HG03159 (cell line): ENCODE data around the gene CATSPER1.
"Not testable (repeated sequence)": the region's sequence is repeated elsewhere in the genome, so short reads cannot be mapped to it uniquely, and the experiment has no call there.

ENCODE experiments used
- ATAC-seq: cut with Tn5 transposase; IDR thresholded peaks from one replicate; pipeline ENCODE4 v1.9.1; 2021; ENCODE audit warnings: mild to moderate bottlenecking, moderate library complexity; ENCODE audit not compliant: unreplicated experiment

CATSPER1 gene

DNA sequence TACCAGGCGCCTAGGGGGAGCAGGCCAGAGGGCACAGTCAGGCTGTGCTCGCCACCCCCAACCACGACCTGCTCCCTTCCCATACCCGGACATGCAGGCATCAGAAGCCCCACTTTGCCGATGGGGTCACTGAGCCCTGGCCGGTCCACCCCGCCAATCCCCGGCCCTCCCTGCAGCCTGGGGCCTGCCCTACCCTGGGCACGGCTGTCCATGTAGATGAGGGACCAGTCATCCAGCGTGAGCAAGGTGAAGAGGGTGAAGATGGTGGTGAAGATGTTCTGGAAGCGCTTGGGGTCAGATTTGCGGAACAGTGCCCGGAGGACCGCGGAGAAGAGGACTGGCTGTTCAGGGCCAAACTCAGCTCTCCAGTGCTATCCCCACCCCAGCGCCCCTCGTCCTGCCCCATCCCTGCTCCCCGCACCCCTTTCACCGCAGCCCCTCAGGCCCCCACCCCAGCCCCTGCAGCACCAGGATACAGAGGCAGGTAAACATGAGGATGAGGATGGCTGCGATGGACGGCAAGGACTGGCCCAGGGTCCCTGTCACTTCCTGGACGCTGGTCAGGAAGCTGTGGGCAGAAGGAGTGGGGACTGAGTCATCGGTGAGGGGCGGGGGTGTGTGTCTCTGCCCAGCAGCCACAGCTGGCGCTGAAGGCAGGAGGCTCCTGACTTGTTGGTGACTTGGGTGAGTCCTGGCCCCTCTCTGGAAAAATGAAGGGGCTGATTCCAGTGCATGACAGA is 5.5 kb downstream of the CATSPER1 start:
- ATAC-seq, result no peak

DNA sequence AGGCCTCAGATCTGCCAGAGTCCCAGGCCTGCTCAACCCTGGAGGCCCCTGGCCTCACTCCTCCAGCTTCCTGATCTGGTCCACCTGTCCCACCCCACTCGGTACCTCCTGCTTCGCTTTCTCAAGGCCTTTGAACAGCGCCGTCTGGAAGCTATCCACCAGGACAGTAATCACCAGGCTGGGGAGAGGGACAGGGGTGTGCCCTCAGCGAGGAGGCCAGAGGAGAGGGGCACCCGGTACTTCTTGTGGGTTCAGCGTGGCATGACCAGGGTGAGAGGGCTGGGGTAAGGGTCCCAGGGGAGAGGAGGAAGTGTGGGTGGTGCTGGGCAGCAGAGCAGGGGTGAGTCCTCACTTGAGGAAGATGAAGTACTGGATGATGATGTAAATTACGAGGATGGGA is 6.1 kb downstream of the CATSPER1 start:
- no peak for ATAC-seq

DNA sequence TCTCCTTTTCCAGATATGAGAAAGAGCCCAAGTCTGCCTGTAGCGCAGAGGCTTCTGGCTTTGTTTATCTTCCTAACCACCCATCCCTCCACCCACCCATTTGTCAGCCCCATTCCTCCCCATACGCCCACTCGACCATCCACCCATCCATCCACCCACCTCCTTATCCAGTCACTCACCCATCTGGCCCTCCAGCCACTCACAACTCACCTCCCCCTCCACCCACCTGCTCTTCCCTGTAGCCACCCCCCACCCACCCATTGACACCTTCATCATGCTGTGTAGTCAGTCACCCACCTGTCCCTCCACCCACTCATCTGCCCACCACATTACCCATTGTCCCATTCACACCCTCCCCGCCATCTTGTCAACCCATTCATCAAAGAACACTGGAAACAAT is 9.0 kb downstream of the CATSPER1 start:
- no peak for ATAC-seq

DNA sequence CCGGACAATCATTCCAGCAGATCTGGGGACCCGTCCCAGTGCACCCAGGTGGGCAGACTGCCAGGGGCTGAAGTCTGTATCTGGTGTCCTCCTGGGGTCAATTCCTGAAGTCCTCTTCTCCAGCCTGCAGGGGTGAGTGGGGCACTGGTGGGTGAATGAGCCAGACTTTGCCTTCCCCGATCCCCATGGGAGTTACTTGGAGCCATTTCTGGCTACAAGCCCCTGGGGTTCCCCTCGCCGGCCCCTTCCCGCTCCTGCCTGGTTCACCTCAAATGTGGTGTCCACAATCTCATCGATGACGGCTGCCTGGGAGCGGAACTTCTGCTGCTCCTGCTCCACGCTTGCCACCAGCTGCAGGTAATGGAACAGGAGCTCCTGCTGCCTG is 9.5 kb downstream of the CATSPER1 start:
- no peak for ATAC-seq

DNA sequence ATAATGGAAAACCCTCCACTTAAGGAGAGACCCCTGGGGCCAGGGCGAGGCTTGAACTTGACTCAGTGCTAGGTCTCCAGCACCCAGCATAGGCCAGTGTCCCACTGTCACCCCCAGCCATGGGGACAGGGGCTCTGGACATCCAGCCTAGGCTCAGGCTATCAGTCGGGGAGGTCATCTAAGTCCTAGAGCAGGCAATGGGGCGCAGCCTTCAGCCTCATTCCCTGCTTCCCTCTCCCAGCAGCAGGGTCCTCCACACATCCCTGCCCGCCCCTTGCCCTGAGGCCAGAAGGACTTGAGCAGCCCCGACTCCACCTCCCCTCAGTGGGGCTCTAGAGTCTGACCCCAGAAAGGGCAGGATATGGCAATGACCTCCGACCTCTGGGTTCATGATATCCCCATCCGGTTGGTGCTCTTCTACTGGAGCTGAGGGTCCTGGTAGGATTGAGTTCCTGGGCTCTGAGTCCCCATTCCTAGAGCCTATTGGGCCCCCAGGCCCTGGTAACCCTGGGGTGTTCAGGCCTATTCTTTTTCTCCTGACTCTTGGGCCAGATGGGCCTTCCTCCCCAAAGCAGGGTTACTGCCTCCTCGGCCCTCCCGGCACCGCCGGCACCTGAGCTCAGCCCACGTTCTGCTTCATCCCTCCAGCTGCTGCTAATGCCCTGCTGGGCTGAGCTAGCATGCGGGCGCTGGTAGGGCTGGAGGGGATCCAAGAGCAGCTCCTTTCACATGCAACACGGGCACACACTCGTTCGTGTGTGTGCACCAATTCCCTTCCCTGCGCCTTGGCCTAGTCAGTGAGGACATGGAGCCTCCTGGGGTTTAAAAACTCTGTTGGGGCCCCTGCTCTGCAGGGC is 10.1 kb downstream of the CATSPER1 start:
- no peak for ATAC-seq

DNA sequence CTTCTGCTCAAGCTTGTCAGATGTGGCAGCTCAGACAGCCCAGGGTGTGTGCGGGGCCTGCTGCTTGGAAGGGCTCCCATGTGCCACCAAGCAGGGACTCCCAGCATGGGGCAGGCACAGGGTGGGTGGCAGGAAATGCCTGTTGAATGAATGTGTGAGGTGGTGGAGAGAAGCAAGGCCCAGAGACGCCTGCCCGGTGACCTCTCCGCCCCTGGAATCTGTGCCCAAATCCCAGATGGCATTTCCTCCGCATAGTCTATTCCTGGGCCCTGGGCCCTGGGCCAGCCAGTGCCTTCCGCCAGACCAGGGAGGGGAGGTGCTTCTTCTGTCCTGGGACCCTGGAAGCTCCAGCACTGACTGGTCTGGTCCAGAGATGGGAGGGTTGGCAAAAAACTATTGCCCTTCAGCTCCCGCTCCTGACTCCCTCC is 10.8 kb downstream of the CATSPER1 start:
- ATAC-seq, result no peak

DNA sequence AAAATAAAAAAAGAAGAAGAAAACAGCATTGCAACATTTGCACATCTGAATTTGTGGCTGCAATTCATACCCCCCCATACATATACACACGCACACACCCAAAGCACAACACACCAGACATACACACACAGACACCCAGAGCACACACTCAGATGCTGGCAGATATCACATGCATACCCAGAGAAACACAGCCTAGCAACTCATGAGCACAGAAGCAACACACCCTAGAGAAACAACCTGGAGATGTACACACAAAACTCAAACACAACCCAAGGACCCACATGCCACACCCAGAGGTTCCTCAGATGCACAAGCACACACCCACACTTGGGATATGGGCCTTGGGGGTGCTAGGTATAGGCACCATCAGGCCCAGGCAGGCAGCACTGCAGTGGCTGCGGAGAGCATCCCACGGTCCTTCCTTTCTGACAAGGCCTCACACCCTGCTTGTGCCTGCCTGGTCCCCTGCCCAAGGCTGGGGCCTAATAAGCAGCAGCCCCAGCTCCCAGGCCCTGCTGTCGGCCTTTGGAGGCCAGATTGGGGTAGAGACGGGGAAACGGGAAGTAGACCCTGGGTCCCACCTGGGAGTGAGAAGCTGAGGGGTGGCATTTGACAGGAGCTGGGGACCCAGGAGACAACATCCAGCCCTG is 11.3 kb downstream of the CATSPER1 start:
- no peak for ATAC-seq

DNA sequence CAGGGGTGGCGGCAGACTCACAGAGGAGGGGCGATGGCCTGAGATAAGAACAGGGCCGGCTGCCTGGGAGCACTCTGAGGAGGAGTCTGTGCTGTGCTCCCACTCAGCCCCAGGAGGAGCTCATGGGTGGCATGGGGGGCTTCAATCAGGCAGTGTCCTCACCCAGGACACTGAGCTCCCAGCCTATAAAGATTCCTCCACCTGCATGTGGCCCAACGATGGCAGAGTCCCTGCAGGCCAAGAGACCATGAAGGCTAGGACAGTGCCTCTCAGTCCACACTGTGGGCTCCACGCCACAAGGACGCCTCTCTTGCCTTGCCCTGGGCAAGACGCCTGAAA is 12.5 kb downstream of the CATSPER1 start:
- ATAC-seq, result no peak

DNA sequence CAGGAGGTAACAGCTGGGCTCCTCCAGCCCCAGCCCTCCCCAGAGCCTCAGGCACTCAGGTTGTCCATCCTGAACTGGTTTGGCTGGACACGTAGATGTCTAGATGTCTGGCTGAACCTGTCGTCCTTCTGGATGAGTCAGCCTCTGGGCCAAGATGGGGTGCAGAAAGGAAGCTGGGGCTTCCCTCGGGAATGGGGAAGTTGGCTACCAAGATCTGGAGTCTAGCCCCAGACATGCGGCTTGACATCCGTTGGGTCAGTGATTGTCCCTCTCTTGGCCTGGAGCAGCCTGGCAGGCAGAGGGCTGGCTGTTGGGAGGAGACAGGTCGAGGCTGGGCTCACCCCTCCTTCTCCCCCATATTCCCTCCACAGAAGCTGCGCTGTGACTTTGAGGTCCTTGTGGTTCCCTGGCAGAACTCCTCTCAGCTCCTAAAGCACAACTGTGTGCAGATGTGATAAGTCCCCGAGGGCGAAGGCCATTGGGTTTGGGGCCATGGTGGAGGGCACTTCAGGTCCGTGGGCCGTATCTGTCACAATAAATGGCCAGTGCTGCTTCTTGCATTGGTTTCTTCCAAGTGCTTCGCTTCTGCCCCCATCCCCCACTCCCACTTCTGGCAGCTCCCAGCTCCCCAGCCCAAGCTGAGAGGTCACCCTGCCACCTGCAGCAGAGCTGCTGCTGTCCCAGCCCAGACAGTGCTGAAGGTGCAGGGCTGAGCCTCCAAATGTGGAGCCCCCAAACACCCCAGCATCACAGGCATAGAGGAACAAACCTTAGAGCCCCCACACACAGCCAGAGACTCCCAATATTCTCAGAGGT is 13.1 kb downstream of the CATSPER1 start:
- ATAC-seq, result no peak

DNA sequence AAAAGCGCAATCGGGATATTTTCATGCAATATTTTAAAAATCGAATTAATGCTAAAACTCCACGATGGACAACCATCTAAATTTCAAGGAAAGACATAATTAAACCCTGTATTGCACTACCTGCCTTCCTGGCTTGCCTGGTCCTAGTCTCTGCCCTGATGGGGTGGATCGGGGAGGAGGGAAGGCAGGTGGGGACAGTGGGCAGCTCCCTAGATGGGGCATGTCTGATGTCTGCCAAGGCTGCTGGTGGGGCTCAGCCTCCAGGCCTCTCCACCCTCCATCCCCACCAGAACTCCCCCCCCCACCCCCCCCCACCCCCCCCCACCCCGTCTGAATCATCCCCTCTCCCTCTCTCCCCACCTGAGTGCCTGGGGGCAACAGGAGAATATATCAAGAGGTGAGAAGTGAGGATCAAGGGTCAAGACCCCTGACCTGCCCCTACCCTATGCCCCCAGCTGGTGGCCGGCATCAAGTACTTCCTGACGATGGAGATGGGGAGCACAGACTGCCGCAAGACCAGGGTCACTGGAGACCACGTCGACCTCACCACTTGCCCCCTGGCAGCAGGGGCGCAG is 13.8 kb downstream of the CATSPER1 start:
- no peak for ATAC-seq

DNA sequence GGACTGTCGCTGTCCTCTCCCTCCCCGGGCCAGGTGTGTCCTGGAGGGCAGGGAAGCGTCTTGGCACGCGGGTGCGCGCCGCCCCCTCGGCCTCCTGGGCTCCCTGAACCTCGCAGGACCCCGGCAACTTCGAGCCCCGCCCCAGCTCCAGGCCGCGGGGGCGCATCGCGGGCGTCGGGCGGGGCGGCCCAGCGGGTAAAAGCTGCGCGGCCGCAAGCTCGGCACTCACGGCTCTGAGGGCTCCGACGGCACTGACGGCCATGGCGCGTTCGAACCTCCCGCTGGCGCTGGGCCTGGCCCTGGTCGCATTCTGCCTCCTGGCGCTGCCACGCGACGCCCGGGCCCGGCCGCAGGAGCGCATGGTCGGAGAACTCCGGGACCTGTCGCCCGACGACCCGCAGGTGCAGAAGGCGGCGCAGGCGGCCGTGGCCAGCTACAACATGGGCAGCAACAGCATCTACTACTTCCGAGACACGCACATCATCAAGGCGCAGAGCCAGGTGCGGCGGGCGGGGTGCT is 14.4 kb downstream of the CATSPER1 start, which contains the start of gene CST6:
Gene CST6, plus strand, starts transcription at position 224 of the 519 bp plus-strand sequence. Its CDS starts 37 bp downstream, at position 261.
- ATAC-seq, result no peak

DNA sequence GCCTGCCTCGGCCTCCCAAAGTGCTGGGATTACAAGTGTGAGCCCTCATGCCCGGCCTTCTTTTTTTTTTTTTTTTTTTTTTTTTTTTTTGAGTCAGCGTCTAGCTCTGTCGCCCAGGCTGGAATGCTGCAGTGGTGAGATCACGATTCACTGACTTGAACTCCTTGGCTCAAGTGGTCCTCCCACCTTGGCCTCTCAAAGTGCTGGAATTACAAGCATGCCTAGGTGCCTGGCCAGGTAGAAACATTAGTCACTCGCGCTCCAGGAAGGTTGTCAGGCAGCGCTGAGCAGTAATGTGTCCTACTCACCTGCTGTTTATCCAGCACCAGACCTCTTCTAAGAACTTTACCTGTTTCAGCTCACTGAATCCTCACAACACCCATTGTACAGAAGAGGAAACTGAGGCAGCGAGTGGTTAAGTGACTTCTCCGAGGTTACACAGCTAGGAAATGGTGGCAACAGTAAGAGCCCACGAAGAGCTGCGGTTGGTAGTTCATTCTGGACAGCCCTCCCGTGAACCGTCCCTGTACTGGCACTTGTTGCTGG is 15.0 kb downstream of the CATSPER1 start:
- ATAC-seq, result no peak

DNA sequence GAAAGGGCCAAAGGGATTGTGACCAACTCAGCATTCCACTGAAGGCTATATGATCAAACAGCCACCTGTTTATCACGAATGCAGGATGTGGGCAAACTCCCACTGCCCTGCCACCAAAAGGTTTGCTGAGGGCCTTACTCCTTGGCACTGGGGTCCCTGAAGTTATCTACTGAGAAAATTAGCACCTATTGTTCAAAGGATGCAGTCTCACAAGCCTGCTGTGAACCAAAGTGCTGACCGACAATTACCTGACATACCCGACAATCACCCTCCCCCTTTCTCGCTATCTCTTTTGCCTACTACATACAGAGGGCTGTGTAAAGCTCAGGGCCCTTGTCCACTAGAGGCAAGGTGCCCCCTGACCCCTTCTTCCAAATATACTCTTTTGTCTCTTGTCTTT is 16.2 kb downstream of the CATSPER1 start:
- not testable (repeated sequence) for ATAC-seq

DNA sequence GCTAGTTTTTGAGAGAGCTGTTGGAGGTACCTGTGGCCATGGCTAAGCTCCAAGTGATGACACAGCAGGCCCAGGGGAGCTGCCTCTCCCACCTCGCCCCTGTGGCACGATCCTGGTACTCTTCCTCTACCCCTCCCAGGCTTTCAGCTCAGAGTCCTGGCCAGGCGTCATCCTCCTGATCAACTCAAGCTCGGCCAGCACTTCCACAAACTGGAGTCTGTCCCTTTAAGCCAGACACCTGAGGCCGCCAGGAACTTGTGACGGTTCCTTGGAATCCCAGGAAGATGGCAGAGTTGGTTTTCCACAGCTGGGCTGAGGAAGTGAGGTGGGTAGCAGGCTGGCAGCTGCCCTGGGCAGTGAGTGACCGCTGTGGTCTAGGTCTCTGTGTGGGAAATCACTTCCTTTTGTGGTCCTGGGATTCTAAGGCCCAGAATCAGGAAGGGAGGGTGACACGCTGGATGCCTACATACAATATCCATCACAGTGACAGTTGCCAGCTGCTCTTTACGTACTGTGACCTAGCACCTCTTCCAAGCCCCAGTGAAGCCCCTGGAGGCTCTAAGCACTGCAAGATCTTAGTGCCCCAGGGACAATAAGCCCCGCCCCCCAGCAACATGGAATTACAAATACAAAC is 17.7 kb downstream of the CATSPER1 start:
- no peak for ATAC-seq

DNA sequence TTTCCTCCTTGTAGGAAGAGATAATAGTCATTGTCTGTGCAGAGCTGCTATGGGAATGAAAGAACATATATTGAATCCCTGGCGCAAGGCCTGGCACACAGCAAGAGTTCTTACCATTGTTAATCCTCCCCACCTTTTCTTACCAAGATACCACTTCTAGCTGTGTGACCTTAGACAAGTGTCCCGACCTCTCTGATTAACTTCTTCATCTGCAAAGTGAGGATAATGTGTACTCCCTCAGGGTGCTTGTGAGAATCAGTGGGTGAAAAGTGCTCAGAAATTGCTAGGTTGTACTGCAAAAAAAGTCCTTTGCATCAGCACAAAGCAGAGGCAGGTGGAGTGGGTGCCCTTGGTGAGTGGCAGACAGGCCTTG is 18.2 kb downstream of the CATSPER1 start:
- no peak for ATAC-seq

DNA sequence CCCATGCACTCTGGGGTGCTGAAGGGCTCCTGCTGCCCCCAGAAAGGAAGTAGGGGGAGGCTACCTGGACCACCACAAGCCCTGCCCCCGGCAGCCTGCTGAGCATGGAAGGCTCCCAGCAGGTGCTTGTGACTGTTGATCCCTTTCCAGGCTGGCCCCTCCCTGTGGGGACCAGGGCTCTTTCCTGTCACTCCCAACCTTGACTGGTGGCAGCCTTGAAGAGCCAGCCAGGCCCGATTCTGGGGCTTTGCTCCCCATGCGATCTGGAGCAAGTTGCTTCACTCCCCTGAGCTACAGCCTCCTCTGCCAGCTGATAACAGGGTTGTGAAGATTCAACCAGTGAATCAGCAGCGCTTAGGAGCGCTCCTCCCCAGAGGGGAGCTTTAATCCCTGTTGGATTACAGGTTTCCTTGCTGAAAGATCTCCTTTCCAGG is 19.1 kb downstream of the CATSPER1 start:
- no peak for ATAC-seq

DNA sequence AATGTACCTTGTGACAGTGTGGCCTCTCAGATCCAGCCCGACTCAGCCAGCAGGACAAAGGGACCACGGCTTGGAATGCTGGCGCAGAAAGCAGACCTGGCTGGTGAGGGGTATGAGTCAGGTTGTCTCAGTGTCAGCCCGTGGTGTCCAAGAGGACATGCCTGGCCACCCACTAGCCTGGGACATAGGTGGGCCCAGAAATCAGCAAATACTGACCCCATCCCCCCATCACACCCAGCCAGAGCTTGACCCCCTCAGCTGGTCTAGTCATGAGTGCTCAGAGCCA is 19.4 kb downstream of the CATSPER1 start:
- no peak for ATAC-seq

DNA sequence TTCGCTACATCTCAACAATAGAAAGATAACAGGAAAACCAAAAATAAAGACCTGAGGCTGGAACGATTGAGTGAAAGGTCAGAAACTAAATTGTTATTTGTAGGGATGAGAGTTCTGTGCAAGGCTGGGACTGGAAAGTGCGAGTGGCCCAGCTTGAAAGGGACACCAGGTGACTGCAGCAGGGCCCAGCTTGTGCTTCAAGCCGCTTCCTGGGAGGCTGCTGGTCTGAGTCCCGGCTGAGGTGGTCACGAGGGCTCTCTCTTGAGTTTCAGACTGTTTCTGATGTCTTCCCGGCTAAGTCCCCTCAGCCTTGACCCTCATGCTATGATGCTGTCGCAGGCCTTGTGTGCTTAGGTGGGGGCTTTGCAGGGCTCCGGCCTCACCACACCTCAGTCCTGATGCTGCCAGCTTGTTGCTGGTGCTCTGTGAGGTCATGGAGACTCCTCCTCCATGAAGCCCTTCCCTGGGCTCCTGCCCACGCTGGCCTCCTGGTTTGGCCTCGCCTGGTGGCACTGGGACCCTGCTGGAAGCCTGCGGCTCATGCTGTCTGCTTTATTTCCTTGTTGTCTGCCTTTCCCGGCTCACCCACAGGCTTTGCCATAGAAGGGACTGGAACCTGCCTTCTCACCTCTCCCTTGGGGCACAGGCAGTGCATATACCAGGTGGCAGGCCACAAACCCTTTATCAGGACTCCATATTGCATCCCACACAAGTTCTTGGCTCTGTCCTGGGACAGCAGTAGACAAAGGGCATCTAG is 20.0 kb downstream of the CATSPER1 start:
- ATAC-seq, result no peak

DNA sequence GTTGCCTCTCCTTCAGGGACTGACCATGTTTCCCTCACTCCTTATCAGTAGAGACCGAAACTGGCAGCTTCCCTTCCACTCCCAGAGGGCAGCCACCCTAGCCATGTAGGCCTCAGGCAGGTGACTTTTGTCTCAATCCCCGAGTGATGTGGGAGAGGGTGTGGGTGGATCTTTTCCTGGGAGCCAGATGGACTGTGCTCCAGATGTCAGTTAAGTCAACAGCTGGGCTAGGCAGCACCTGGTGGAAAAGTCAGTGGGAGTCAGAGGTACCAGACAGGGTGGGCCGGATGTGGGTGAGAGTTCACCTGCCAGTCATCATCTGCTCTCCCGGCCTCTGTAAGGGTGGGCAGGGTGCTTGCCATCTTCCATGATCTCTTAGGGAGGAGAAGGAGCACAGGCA is 22.1 kb downstream of the CATSPER1 start:
- no peak for ATAC-seq
